Natural killer cell (primary cell): ENCODE measurements around the gene GNG12. TPM values are rescaled to one million over a fixed set of nuclear protein-coding genes. Genes with fewer than 3 reads are reported as not detected.

Experiments
- ATAC-seq, 3 donors: fragments of 150-1000 bp in 2 of 3; fragments of 200-7000 bp in 1 of 3; cut with Tn5 transposase; 1 replicate in 1 of 3; 2 replicates in 2 of 3; pipeline ENCODE4 v1.10.0; 2021; ENCODE audit warnings: mild to moderate bottlenecking in 2 of 3, moderate library complexity in 2 of 3
- DNase-seq, 2 donors: peaks; one replicate each; pipeline versions ENCODE4 v3.0.0 to v3.0.0-alpha.2; 2013 to 2021; ENCODE audit warnings: mixed read lengths in 1 of 2
- H3K27ac ChIP-seq: one replicate; pipeline ENCODE4 v1.5.1; 2013; ENCODE audit warnings: mild to moderate bottlenecking, low read length
- H3K27me3 ChIP-seq: one replicate; pipeline ENCODE4 v1.6.1; 2013; ENCODE audit warnings: low read length; ENCODE audit not compliant: control insufficient read depth, insufficient read depth
- H3K36me3 ChIP-seq: one replicate; pipeline ENCODE4 v1.6.1; 2013; ENCODE audit warnings: low read length; ENCODE audit not compliant: control insufficient read depth, insufficient read depth
- H3K4me1 ChIP-seq: one replicate; pipeline ENCODE4 v1.6.1; 2013; ENCODE audit warnings: low read length; ENCODE audit not compliant: control insufficient read depth, insufficient read depth
- H3K4me3 ChIP-seq: one replicate; pipeline ENCODE4 v1.5.1; 2013; ENCODE audit warnings: low read length
- H3K9me3 ChIP-seq: one replicate; pipeline ENCODE4 v1.6.1; 2013; ENCODE audit warnings: low read length; ENCODE audit not compliant: control insufficient read depth, insufficient read depth
- H3K27ac Mint-ChIP-seq, 2 donors: one replicate each; pipeline ENCODE4 v1.8.0; 2022; ENCODE audit warnings: mild to moderate bottlenecking in 2 of 2, mixed read lengths in 2 of 2, moderate library complexity in 1 of 2
- H3K27me3 Mint-ChIP-seq, 2 donors: one replicate each; pipeline ENCODE4 v1.8.0; 2022; ENCODE audit warnings: low read depth in 2 of 2, mixed read lengths in 2 of 2
- H3K36me3 Mint-ChIP-seq: one replicate; pipeline ENCODE4 v1.8.0; 2022; ENCODE audit warnings: mixed read lengths
- H3K4me1 Mint-ChIP-seq, 2 donors: one replicate each; pipeline ENCODE4 v1.8.0; 2022; ENCODE audit warnings: mixed read lengths in 2 of 2
- H3K4me3 Mint-ChIP-seq: one replicate; pipeline ENCODE4 v1.8.0; 2022; ENCODE audit warnings: mild to moderate bottlenecking, moderate library complexity, mixed read lengths
- H3K9me3 Mint-ChIP-seq, 2 donors: one replicate each; pipeline ENCODE4 v1.8.0; 2022; ENCODE audit warnings: mixed read lengths in 2 of 2
- CTCF ChIP-seq: fragments of 200-600 bp; IDR thresholded peaks from one replicate; pipeline ENCODE4 v1.8.0; 2022; ENCODE audit warnings: antibody characterized with exemption
- WGBS: methylation state at CpG from one replicate; pipeline ENCODE4 v1.1.7; 2013; ENCODE audit warnings: missing lambda C conversion rate; ENCODE audit not compliant: insufficient coverage; 5-methylcytosine and 5-hydroxymethylcytosine counted together
- intact Hi-C: fragments of 100-400 bp; cut with micrococcal nuclease; formaldehyde crosslinking; loops from one replicate; pipeline ENCODE4 v1.14.2; 2022
- total RNA-seq, 4 donors: library from RNA; stranded (reverse); fragments of 120-200 nt in 1 of 4; gene quantifications; one replicate each; pipeline versions ENCODE4 v1.2.3 to v1.2.4, GENCODE V29; 2013 to 2022

The GNG12 gene
- total RNA-seq, 3 donors from 2014 or later (not counting 1 experiment from before 2014, with no cell fraction given), result not detected

- 100% methylated on average over 2 of the region's 2 CpGs for WGBS
- intact Hi-C loops, result no loop called here
- H3K27me3 ChIP-seq, result no peaks in the 10 kb centered on the region
Measured at GRCh38 chr1:67752306-67752705, 81.0 kb downstream of the GNG12 start.

GRCh38 chr1:67750691-67751054 is 82.6 kb downstream of the GNG12 start:
- Histone ChIP-seq H3K36me3 (no peaks in the 10 kb centered on the region), H3K4me1 (no peaks in the 10 kb centered on the region), H3K27ac (no peak overlapping the region), H3K4me3 (no peak overlapping the region), H3K27me3 (no peaks in the 10 kb centered on the region), H3K9me3 (no peaks in the 10 kb centered on the region)
- Mint-ChIP-seq H3K27ac (no peak overlapping the region), H3K4me1 (peaks cover 0 to 7% of the 10 kb centered on the region in 2 donors), H3K4me3 (no peak overlapping the region), H3K9me3 (no peaks in the 10 kb centered on the region), H3K36me3 (no peaks in the 10 kb centered on the region), H3K27me3 (peaks cover 15 to 39% of the 10 kb centered on the region in 2 donors)
- no peak for DNase-seq
- intact Hi-C loops, result no loop called here
- TF ChIP-seq CTCF, result no peak
- ATAC-seq, result no peak
- WGBS, result no CpG with 5 or more reads among the region's 1 CpG

More at GRCh38 chr1:67752306-67752705, 81.0 kb downstream of the GNG12 start:
- Histone ChIP-seq H3K9me3 (no peaks in the 10 kb centered on the region), H3K36me3 (no peaks in the 10 kb centered on the region), H3K4me3 (no peak overlapping the region), H3K4me1 (no peaks in the 10 kb centered on the region), H3K27ac (no peak overlapping the region)
- H3K4me3 Mint-ChIP-seq, result no peak overlapping the region
- TF ChIP-seq CTCF, result no peak
- H3K27ac Mint-ChIP-seq, result no peak overlapping the region
- ATAC-seq, result no peak
- H3K36me3 Mint-ChIP-seq, result no peaks in the 10 kb centered on the region
- H3K4me1 Mint-ChIP-seq, result peaks cover 0 to 7% of the 10 kb centered on the region in 2 donors
- H3K9me3 Mint-ChIP-seq, result no peaks in the 10 kb centered on the region
- DNase-seq, result no peak
- peaks cover 15 to 29% of the 10 kb centered on the region in 2 donors for H3K27me3 Mint-ChIP-seq

- Histone ChIP-seq H3K4me1 (no peaks in the 10 kb centered on the region), H3K9me3 (no peaks in the 10 kb centered on the region), H3K4me3 (no peak overlapping the region), H3K27me3 (no peaks in the 10 kb centered on the region), H3K27ac (no peak overlapping the region), H3K36me3 (no peaks in the 10 kb centered on the region)
- no peak overlapping the region for H3K4me3 Mint-ChIP-seq
- no peak for TF ChIP-seq CTCF
- H3K27me3 Mint-ChIP-seq, result peaks cover 15 to 39% of the 10 kb centered on the region in 2 donors
- WGBS, result 42% methylated on average over 6 of the region's 8 CpGs
- H3K36me3 Mint-ChIP-seq, result no peaks in the 10 kb centered on the region
- ATAC-seq, result no peak
- DNase-seq, result no peak
- intact Hi-C loops, result no loop called here
- no peak overlapping the region for H3K27ac Mint-ChIP-seq
- no peaks in the 10 kb centered on the region for H3K9me3 Mint-ChIP-seq
- peaks cover 0 to 7% of the 10 kb centered on the region in 2 donors for H3K4me1 Mint-ChIP-seq
Measured at GRCh38 chr1:67749844-67750690, 83.2 kb downstream of the GNG12 start.
